GM15510 (cell line): Measurements from ENCODE around the gene WNT2.

Experiments used
- POLR2A ChIP-seq: IDR thresholded peaks from 3 replicates; pipeline ENCODE4 v1.6.1; 2011; ENCODE audit warnings: borderline replicate concordance; ENCODE audit not compliant: insufficient read length; ENCODE audit errors: extremely low read depth

The WNT2 gene

DNA sequence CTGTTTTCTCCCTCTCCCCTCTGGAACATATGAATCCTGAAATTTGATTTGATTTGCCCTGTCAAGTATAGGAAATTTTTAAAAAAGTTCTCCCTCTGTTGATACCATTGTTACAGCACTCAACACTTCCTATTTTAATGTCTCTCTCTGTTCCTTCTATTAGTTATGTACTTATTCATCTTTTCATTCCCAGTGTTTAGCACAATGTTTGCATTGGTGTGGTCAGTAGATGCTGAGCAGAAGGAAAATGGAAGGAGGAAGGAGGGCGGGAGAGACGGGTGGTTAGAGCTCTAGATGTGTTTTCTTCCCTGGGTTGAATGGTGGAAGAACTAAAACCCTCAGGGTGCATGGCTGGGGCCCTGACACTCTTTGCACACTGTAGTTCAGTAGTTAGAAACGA is 79.5 kb downstream of the WNT2 start:
- TF ChIP-seq POLR2A, result no peak

DNA sequence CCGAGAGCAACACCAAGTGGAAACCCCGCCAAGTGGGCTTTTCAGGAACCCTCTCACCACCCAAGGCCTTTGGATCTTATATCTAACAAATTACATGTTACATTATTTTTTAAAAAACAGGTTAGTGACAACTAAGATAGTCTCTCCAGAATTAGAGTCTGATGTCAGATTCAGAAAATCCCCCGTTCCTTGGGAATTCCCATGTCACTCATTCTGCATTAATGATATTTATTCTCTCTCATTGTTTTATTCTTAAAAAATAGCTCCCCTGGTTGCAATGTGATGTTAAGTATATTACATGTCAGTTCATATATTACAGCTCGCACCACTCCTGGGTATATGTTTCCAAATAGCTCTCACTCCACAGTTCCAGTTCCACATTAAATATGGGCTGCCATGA is 81.8 kb downstream of the WNT2 start:
- TF ChIP-seq POLR2A, result no peak

GRCh38 chr7:117238937-117239336 is 83.9 kb downstream of the WNT2 start:
- no peak for TF ChIP-seq POLR2A

DNA sequence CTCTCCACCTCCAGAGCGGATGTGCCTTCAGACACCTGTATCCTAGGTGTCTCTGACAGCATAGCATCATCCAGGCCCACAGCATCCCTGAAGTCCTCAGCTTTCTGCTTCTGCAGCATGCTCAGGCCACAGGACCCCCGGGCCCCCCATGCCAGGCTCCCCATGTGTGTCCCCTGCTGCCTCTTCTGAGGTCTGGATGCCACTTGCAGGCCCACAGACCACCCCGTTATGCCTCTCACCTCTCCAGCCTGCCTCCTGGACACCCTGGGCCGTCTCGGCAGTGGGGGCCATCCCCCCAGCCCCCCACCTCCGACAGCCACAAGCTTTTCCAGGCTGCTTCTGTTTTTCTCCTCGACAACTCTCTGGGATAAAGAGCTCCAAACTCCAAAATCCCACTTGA is 84.4 kb downstream of the WNT2 start:
- no peak for TF ChIP-seq POLR2A

- no peak for TF ChIP-seq POLR2A
Measured at GRCh38 chr7:117237646-117238045, 85.2 kb downstream of the WNT2 start.

DNA sequence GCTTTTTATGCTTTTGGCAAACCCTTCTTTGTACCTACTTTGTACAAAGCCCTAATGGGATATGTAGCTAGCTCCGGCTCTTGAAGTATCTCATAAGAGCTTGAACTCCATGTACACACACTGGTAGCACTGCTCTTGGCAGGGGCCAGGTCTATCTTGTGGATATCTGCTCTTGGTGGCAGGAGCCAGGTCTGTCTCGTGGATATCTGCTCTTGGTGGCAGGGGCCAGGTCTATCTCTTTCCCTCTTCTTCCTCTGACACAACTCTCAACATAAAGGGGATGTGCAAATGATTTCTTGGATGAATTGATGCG is 91.9 kb downstream of the WNT2 start:
- TF ChIP-seq POLR2A, result no peak

DNA sequence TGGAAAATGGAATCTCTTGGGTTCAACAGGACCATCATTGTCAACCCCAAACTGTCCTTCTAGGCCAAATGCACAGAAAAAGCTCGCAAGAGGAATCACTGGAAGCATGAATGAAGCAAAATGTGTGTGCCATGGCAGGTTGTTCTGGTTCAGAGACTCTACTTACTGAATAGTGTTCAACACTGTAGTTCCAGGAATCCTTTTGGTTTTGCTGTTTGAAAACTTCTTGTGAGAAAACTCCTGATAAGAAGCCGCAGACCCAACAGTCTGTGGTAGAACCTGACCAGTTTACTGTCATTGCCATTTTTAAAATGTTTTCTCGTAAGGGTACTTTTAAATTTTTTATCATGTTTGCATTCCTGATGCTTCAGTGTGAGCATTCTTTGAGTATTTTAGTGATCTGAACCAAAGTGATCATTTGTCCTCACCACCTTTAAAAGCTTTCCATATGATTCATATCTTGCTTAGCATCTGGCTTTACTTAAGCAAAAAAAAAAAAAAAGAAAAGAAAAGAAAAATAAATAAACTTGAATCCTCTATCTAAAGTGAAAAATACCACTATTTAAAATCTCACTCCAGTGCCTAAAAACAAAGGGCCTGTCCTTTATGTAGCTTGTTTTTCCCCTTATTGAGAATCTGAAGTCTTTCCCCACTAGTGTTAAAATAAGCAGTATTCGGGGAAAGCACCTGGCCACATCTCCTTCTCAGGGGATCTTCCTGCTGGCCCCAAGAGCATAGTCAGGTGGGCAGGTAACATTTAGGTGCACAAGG is 92.4 kb downstream of the WNT2 start:
- TF ChIP-seq POLR2A, result no peak

GRCh38 chr7:117229350-117229749 is 93.5 kb downstream of the WNT2 start:
- TF ChIP-seq POLR2A, result no peak

DNA sequence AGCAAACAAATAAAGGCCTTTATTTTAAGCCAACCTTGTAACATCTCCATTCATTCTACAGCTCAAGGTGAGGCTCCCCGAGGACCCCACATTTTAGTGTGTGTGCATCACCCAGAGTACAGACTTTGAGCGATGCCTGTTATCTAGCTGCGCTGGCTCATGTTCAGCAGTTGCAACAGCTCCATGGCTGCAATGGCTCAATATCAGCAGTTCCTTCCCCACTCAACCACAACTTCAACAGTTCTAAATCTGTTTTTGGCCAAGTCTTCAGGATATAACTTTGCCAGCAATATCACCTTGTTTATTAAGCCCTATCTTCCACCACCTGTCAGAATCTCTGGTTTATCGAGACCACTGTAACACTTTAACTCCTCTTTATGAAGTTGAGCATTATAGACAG is 95.8 kb downstream of the WNT2 start:
- TF ChIP-seq POLR2A, result no peak

DNA sequence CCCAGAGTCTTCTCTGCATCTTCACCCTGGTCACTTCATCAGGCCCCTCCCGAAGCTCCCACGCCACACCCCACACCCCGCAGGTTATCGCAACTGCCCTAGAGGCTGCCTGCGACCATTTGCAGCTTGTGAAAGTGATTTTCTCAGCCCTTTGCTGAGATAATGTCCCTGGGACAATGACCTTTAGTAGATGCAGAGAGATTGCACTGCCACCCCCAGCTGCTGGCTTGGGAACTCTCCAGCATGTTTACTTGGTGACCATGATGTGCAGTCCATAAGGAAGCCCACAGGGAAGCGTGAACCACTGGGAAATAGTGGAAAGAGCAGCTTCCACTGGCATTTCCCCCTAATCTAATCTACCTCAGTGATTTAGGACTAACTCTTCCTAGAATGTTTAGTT is 97.3 kb downstream of the WNT2 start:
- TF ChIP-seq POLR2A, result no peak
